Epithelial cell of esophagus (primary cell): ENCODE results near the gene OBSL1.

Experiments
- DNase-seq: peaks from one replicate; pipeline ENCODE4 v3.0.0; 2010; ENCODE audit warnings: low read depth
- H3K4me3 ChIP-seq: 2 replicates; pipeline ENCODE4 v1.5.1; 2011; ENCODE audit warnings: mild to moderate bottlenecking, low read length, control low read depth
- CTCF ChIP-seq: IDR thresholded peaks from 2 replicates; pipeline ENCODE4 v1.5.1; 2011; ENCODE audit warnings: low read depth, mild to moderate bottlenecking, low read length, control low read depth, inconsistent platforms; ENCODE audit not compliant: insufficient read depth; ENCODE audit errors: missing control alignments

The OBSL1 gene

GRCh38 chr2:219513787-219514186, 57.6 kb downstream of the OBSL1 start:
- no peak for DNase-seq
- no peak overlapping the region for H3K4me3 ChIP-seq
- TF ChIP-seq CTCF = no peak

GRCh38 chr2:219512524-219513216, 58.7 kb downstream of the OBSL1 start:
- DNase-seq = no peak
- no peak for TF ChIP-seq CTCF
- no peak overlapping the region for H3K4me3 ChIP-seq

GRCh38 chr2:219511547-219512325, 59.6 kb downstream of the OBSL1 start:
- no peak overlapping the region for H3K4me3 ChIP-seq
- no peak for DNase-seq
- TF ChIP-seq CTCF = no peak

- no peak overlapping the region for H3K4me3 ChIP-seq
- DNase-seq = no peak
- TF ChIP-seq CTCF = no peak
Observed at GRCh38 chr2:219510512-219511135, 60.7 kb downstream of the OBSL1 start.

- TF ChIP-seq CTCF = peak; percentile 79
- no peak overlapping the region for H3K4me3 ChIP-seq
- DNase-seq = peak; percentile 57
Observed at GRCh38 chr2:219509780-219510511, 61.4 kb downstream of the OBSL1 start.

- H3K4me3 ChIP-seq = no peak overlapping the region
Observed at GRCh38 chr2:219508971-219509779, 62.2 kb downstream of the OBSL1 start.

More at GRCh38 chr2:219508971-219509779, 62.2 kb downstream of the OBSL1 start:
- DNase-seq = no peak
- TF ChIP-seq CTCF = no peak
